Glomerular visceral epithelial cell (primary cell): ENCODE data around the gene IGSF1.

ENCODE experiments used
- DNase-seq: peaks from one replicate; pipeline ENCODE4 v3.0.0-alpha.2; 2016; ENCODE audit errors: extremely low spot score

Gene IGSF1

DNA sequence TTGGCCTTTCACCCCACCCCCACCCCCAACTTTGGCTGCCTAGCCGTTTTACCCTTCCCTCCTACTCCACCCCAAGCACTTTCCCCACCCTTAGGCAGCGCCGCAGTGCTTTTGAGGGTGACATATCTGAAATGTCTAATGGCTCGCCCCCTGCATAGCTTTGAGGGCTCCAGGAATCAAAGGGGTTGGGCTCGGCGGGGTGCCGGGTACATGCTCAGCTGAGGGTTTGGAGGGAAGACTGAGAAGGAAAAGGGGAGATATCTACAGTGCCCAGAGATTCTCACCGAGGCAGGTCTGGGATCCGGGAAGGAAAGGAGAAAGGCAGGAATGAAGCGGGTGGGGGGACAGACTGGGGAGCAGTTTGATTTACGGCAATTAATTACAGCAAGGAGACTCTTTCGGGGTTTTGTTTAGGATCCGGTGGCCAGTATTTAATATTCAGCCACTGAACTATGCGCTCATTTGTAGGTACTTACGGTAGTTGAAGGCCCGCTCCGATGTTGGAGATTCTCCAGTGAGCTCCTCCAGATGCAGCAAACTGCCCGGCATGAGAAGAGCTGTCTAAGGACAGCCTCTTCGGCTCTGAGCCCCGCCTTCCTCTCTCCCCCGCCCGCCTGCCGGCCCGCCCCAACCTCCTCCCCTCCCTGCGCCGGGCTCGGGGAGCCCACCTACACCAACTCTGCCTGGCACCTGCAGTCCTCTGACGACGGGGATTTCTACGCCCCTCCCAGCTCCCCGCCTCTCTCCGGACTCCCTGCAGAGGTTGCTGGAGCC lies at the start of gene IGSF1:
Gene IGSF1, minus strand, starts transcription at position 569 of the 774 bp plus-strand sequence. CDS start 2,632 bp downstream, outside the sequence.
- DNase-seq, result peak; percentile 0

- DNase-seq, result no peak
These were observed 43.2 kb upstream of the IGSF1 start for GRCh38 chrX:131332331-131332730.

- no peak for DNase-seq
These were observed 42.0 kb upstream of the IGSF1 start for GRCh38 chrX:131331152-131331551.

GRCh38 chrX:131330735-131331134 lies 41.6 kb upstream of the IGSF1 start:
- no peak for DNase-seq

DNA sequence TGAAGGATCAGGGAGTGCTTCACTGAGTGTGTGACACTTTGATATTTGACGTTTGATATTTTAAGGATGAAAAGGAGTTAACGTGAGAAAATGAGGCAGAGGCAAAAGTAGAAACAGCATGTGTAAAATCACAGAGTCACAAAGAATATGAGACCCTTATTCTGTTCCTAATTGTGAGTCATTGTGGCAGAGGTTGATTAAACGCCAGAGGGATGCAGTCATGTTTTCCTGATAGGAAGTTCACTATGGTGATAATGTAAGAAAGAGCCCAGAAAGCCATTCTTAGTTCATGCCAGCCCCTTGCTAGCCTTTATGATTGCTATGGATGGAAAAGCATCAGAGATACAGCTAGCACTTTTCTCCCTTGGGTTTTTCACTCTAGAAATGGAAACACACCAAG lies 33.5 kb upstream of the IGSF1 start:
- DNase-seq, result no peak

DNA sequence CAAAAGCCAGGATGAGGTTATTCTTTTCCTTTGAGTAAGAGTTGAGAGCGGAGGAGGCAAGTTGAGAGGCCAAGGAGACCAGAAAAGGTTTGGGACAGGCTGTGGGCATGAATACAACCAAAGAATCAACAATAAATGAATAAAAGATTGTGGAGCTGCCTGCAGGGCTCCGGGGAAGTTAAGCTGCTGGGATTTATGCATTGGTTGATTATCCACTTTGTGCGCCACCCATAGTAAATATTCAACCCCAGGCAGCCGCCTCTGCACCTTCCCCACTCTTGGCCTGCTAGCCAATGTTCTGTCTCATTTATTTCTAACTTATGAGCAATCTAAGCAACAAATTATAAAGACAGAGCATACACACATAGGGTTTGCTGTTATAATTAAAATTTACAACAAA lies 28.2 kb upstream of the IGSF1 start:
- DNase-seq, result no peak

DNA sequence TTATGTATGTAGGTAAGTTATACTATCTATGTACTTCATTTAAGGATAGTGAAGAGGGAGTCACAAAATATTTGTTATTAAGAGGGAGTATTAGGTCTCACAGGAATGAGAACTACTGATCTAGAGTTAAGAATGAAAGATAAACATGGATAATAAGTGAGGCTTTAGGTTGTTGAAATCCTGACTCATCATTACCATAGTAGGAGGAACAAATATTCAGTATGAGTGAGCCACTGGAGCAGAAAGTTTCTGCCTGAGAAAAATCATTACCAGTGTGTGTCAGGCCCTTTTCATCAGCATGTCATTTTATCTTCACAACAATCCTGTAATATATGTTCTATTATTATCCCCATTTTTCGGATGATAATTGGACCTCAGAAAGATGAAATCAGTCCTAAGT lies 27.2 kb upstream of the IGSF1 start:
- DNase-seq, result no peak

GRCh38 chrX:131308980-131309379 lies 19.9 kb upstream of the IGSF1 start:
- DNase-seq, result no peak

GRCh38 chrX:131306601-131307000 lies 17.5 kb upstream of the IGSF1 start:
- DNase-seq, result no peak

GRCh38 chrX:131305926-131306325 lies 16.8 kb upstream of the IGSF1 start:
- DNase-seq, result no peak

DNA sequence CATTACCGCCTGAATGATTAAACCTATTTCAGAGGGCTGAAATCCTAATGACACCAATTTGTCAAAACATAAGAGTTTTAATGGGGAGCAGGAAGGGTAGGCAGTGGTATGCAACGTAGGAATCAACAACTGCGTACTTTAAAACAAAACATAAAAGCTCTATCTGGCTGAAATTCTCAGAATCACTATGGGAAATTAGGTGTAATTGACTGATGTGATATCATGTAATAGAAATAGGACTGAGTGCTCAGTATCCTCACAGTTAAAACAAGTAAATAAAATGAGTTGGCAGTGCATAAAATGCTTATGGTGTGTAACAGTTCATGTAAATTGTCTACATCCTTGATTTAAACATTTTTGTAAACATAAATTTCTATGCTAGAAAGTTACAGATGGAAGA lies 13.6 kb upstream of the IGSF1 start:
- DNase-seq, result no peak

DNA sequence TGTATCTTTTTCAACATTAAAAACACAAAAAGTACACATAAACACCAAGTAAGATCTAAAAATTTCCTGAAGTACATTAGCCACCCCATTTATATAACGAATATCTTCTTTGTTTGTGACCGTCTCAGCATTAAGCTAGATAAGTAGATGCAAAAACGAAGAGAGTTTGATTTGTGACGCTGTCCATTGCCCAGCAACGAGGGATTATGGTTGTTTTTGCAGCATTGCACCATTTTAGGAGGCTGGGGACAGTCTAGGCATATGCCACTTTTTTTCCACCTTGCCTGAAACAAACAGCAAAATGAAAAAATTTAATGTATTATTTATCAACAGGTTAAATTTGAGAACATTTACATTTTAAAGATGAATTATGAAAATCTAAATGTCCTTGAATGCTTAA lies 12.0 kb upstream of the IGSF1 start:
- DNase-seq, result no peak

GRCh38 chrX:131298846-131299245 lies 9.7 kb upstream of the IGSF1 start:
- no peak for DNase-seq

DNA sequence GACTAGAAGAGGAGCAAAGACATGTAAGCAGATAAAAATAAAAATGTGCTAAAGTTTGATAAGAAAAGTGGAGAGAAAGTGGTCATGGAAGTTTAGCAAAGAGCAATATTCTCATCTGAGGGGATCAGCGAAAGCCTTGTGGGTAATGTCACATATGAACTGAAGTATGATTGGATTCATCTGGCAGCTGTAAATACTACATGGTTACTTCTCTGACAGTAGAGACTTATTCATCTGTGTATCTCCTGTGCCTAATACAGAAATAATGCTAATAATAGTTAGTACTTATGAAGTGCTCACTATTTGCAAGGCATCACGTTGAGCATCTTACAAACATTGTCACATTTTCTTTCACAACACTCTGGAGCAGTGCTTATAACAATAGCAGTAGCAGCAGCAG lies 8.9 kb upstream of the IGSF1 start:
- no peak for DNase-seq

GRCh38 chrX:131289527-131289926 lies 421 bp upstream of the IGSF1 start:
- DNase-seq, result no peak

DNA sequence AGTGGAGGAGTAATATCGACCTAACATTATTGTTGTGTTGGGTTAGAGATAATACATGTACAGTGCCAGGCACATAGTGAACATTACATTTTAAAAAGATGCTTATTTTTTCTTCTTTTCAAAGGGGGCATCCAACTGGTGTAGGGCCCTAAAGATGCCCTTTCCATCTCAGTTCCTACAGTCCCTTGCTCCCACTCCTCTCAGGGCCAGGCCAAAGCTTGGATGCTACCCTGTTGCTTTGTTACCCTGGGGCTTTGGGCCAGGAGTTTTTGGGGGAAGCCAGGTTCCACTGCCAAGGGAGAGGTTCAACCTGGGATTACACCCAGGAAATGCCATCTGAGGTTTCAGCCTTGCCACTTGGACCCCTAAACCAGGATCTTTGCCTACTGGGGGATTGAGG lies 918 bp downstream of the IGSF1 start:
- DNase-seq, result no peak

GRCh38 chrX:131287560-131288179 lies 1.4 kb downstream of the IGSF1 start:
- no peak for DNase-seq

GRCh38 chrX:131279617-131280016 lies 9.5 kb downstream of the IGSF1 start:
- no peak for DNase-seq

DNA sequence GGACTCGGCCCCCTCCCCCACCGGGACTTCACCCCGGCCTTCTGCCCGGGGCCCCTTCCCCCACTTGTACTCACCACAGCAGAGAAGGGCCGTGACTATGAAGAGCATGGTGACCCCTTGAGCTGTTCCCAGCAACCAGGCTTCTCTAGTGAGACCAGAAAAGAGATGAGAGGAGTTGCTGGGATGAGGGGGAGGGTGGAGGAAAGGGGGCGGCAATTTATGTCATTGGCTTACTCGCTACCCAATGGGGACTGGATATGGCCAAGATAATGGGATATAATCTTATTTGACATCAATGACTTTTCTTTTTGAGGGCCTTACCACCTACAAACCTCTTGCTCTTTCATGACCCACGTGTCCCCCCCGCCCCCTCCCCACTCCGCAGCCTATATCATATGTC lies 9.9 kb downstream of the IGSF1 start:
- DNase-seq, result no peak

DNA sequence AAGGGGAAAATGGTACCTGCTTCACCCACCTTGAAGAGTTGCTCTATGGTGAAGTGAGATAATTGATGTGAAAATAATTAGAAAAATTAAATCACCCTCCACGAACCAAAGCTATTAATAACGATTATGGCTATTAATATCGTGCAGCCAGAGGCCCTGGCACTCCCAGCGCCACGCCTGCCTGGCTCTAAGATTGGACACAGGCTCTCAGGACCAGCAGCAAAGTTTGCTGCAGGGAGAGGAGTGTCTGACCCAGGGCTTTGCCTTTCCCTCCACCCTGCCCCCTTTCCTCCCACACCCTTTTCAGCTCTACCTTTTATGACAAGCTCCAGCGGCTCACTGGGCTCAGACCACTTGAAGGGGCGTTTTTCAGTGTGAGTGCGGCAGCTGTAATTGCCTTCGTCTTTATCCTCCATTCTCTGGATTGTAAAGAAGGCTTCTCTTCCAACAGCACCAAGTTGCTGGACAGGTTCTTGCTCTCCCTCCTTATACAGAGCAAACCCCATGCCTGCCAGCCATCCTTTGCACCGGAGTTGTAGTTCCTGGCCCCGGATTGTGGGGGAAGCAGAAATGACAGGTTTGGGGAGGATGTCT lies 11.5 kb downstream of the IGSF1 start:
- DNase-seq, result no peak

GRCh38 chrX:131273011-131273410 lies 16.1 kb downstream of the IGSF1 start:
- no peak for DNase-seq

DNA sequence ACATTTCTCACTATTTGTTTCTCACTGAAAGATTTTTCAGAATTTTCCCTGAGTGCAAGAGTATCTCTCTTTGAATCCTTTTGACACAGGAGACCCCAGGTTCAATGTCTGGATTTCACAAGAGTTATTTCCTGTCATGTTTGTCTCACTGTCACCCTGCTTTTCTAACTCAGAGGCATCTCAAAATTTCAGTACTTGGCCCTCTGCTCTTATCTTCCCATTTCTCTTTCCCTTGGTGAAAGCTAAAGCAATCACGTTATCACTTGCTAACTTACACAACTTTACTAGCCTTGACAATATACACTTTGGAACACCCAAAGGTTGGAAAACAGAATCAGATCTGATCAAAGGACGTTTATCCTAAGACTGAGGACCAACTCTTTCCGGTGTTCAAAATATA lies 17.3 kb downstream of the IGSF1 start:
- no peak for DNase-seq

DNA sequence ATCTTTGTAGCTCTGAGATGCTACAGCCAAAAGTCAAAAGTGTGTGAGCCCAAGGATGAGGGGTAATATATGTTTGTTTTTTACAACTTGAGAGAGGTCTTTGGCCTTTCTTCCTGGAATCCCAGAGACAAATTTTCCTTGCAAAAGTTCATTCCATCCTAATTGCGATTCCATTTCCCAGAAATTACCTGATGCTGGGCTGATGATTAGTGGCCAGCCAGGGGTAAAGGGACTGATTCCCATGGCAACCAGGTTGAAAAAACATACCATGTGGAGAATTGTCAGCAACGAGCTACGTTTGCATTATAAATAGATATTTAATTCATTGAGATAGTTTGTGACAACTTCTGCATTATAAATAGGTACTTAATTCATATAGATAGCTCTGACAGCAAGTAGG lies 17.8 kb downstream of the IGSF1 start:
- no peak for DNase-seq
